HG02678 (cell line): Measurements from ENCODE around the gene HSD17B2.

Source experiments
- ATAC-seq: cut with Tn5 transposase; IDR thresholded peaks from one replicate; pipeline ENCODE4 v1.9.1; 2021; ENCODE audit warnings: mild to moderate bottlenecking, moderate library complexity; ENCODE audit not compliant: unreplicated experiment

Gene HSD17B2

GRCh38 chr16:82047374-82047773 is 12.3 kb downstream of the HSD17B2 start:
- no peak for ATAC-seq

GRCh38 chr16:82047787-82048186 is 12.7 kb downstream of the HSD17B2 start:
- ATAC-seq: no peak

GRCh38 chr16:82049484-82049883 is 14.4 kb downstream of the HSD17B2 start:
- ATAC-seq: no peak

GRCh38 chr16:82050506-82050905 is 15.5 kb downstream of the HSD17B2 start:
- no peak for ATAC-seq

GRCh38 chr16:82050909-82051357 is 15.9 kb downstream of the HSD17B2 start:
- ATAC-seq: no peak

GRCh38 chr16:82051656-82052055 is 16.6 kb downstream of the HSD17B2 start:
- no peak for ATAC-seq

- ATAC-seq: no peak
Observed at GRCh38 chr16:82055117-82055516, 20.1 kb downstream of the HSD17B2 start.

- ATAC-seq: no peak
Observed at GRCh38 chr16:82055728-82056549, 20.9 kb downstream of the HSD17B2 start.

- no peak for ATAC-seq
Observed at GRCh38 chr16:82056550-82056896, 21.5 kb downstream of the HSD17B2 start.

- no peak for ATAC-seq
Observed at GRCh38 chr16:82059161-82059982, 24.3 kb downstream of the HSD17B2 start.

- no peak for ATAC-seq
Observed at GRCh38 chr16:82059983-82060421, 24.9 kb downstream of the HSD17B2 start.

- no peak for ATAC-seq
Observed at GRCh38 chr16:82061861-82062525, 26.9 kb downstream of the HSD17B2 start.

- ATAC-seq: no peak
Observed at GRCh38 chr16:82062645-82063058, 27.6 kb downstream of the HSD17B2 start.

GRCh38 chr16:82063456-82064082 is 28.5 kb downstream of the HSD17B2 start:
- no peak for ATAC-seq

- ATAC-seq: no peak
Observed at GRCh38 chr16:82067042-82067803, 32.2 kb downstream of the HSD17B2 start.

GRCh38 chr16:82067804-82068325 is 32.8 kb downstream of the HSD17B2 start:
- no peak for ATAC-seq

GRCh38 chr16:82070656-82071369 is 35.8 kb downstream of the HSD17B2 start:
- no peak for ATAC-seq

- no peak for ATAC-seq
Observed at GRCh38 chr16:82071421-82071820, 36.4 kb downstream of the HSD17B2 start.

GRCh38 chr16:82072313-82072712 is 37.3 kb downstream of the HSD17B2 start:
- ATAC-seq: no peak
